ENCODE results near the gene ARVCF. TPM values are rescaled to one million over a fixed set of nuclear protein-coding genes. Genes with fewer than 3 reads are reported as not detected.

Gene ARVCF
- polyA plus RNA-seq, 3 donors, result 17.3 to 30.7 (median 26.0) TPM

DNA sequence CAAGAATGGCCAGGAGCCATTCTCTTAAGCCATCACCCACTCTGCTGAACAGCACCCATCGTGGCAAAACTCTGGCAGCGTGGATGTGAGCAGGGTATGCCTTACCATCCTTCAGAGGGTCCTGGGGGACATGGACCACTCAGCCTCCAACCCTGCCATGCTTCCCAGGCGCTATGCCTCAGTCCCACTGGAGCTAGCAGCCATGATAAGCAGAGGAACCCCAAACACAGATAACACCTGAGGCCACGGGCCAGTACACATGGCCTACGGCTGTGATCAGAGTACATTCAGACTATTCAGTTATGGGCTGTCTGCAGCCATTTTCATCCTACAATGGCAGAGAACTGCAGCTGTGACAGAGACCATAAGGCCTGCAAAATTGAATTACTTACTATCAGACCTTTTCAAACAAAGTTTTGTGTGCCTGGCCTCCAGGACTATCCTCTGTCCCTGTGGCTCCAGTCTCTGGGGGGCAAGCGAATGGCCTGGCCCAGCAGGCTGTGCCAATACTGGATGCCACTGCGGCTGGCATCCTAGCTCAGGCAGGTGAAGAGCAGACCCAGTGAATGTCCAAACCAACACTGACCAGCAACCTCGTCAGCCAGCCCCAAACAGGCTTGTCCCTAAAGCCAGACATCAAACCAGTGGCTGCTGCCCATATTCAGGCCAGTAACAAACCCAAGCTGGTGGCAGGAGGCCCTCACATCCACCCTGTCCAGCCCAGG is 6.9 kb downstream of the ARVCF start:
- no peak for DNase-seq (ENCODE audit: extremely low read depth in 1 of 11, low read depth in 9 of 11, low spot score in 4 of 11)

DNA sequence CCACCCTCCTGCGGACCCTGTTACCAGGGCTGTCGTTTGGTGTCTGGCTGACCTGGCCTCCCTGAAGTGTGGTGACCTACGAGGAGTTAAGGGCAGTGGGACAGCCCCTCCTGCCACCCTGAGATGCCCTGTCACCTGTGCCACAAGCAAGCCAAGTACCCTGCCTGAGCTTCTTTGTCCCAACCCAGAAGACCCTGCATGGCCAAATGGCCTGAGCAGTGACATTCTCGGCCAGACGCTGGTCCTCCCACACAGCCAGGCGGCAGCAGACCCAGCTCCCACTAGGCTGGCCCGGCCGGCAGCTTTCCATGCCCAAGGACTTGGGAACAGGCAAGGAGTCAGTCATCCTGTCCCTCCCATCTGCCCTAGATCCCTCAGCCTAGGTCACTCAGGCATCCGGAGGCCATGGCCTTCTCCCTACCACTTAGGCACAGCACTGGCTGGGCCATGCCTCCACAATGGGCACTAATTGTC is 7.6 kb downstream of the ARVCF start:
- no peak for DNase-seq (ENCODE audit: extremely low read depth in 1 of 11, low read depth in 9 of 11, low spot score in 4 of 11)

DNA sequence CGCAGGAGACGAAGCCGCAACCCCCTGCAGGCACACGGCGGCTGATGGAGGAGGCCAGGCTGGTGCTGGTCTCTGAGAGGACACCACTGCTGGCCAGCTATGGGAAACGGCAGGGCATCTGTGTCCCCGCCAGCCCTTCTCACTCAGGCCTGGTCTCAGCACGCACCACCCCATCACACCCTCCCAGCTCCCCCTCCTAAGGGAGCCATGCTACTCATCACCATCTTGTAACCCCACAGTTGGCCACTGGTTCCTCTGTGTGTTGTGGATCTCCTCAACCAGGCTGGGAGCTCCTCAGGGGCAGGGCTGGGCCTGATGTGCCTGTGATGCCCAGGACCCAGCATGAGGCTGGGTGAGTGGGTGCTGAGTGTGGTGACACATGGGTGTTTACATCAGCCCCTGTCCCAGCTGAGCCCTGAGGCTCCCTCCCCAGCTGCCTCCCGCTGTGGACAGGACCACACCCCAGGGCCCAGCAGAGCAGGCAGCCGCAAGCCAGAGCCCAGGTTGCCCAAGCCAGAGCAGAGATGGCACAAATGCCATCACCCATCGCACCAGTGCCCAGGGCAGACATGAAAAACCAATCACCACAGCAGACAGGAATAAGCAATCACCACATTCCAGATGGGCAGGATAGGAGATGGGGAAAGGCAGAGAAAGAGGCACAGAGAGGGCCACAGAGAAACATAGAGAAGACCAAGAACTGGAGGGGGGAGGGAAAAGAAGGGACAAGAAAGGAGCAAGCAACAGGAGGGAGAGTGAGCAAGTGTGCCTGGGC is 8.2 kb downstream of the ARVCF start:
- no peak for DNase-seq (ENCODE audit: extremely low read depth in 1 of 11, low read depth in 9 of 11, low spot score in 4 of 11)

- no peak for DNase-seq (ENCODE audit: extremely low read depth in 1 of 11, low read depth in 9 of 11, low spot score in 4 of 11)
Observed at GRCh38 chr22:20004464-20004863, 12.2 kb downstream of the ARVCF start.

DNA sequence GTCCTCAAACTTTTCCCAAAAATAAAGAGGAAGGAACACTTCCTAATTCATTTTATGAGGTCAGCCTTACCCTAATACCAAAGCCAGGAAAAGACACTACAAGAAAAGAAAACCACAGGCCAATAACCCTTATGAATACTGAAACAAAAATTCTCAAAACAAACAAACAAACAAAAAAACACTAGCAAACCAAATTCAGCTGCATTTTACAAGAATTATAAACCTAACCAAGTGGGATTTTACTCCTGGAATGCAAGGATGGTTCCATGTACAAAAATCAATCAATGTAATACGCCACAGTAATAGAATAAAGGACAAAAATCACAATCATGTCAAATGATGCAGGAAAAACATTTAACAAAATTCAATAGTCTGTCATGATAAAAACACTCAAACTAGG is 13.3 kb downstream of the ARVCF start:
- DNase-seq (ENCODE audit: extremely low read depth in 1 of 11, low read depth in 9 of 11, low spot score in 4 of 11), result no peak

GRCh38 chr22:20002636-20003035 is 14.0 kb downstream of the ARVCF start:
- DNase-seq (ENCODE audit: extremely low read depth in 1 of 11, low read depth in 9 of 11, low spot score in 4 of 11), result no peak

- DNase-seq (ENCODE audit: extremely low read depth in 1 of 11, low read depth in 9 of 11, low spot score in 4 of 11), result no peak
Observed at GRCh38 chr22:20002128-20002527, 14.5 kb downstream of the ARVCF start.

DNA sequence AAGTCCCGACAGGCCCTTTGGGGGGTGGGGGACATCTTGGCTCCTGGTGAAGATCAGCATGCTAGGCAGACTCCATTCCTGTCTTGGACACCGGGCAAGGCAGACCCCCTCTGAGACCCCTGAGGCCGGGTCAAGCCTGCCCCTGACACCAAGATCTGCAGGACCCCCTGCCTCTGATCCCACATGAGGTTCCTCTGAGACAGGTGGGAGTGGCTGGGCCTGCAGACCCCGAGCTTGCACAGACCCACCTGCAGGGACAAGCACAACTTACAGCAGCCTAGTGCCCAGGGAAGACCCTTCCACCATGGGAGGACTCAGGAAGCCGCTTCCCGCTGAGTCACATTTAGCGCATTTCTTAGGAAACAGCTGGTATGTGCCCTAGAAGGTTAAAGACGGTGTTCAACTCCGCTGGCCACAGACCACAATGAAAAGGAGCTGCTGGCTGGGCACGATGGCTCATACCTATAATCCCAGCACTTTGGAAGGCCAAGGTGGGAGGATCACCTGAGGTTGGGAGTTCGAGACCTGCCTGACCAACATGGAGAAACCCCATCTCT is 15.5 kb downstream of the ARVCF start:
- DNase-seq (ENCODE audit: extremely low read depth in 1 of 11, low read depth in 9 of 11, low spot score in 4 of 11), result no peak

GRCh38 chr22:20000246-20001081 is 16.2 kb downstream of the ARVCF start:
- no peak for DNase-seq (ENCODE audit: extremely low read depth in 1 of 11, low read depth in 9 of 11, low spot score in 4 of 11)

DNA sequence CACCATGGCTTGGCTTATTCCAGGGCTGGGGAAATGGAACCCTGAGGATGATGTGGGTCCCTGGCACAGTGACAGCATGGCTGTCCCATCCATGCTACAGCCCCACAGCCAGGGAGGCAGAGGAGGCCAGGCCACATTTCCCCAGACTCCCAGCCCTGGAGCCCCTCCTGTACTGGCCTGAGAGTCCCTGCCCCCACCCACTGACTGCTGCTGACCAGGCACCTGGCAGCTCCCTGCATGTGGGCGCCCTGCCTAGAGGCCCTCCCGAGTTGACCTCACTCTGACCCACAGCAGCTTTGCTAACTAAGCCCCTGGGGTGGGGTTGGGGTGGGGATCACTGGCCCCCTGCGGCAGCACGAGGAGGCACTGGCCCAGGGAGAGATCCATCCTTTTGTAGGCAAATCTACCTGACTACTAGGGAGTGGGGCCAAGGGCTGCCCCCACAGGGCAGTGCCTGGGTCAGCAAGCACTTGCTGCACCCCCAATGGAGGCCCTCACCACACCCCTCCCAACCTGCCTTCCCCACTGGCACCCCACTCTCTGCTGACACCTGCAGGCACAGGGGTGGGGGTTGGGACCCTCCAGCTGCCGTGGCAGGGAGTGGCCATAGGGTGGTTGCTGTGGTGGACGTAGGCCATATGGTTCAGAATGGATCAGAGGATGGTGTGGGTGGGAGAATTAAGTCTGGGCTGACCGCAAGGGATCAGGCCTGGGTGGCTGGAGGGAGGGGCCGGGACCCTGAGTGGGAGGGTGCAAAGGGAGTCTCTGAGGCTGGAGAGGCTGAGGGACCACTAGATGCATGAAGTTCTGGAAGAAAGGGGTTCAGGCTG is 17.4 kb downstream of the ARVCF start:
- no peak for DNase-seq (ENCODE audit: extremely low read depth in 1 of 11, low read depth in 9 of 11, low spot score in 4 of 11)

GRCh38 chr22:19998232-19998951 is 18.2 kb downstream of the ARVCF start:
- no peak for DNase-seq (ENCODE audit: extremely low read depth in 1 of 11, low read depth in 9 of 11, low spot score in 4 of 11)

- DNase-seq (ENCODE audit: extremely low read depth in 1 of 11, low read depth in 9 of 11, low spot score in 4 of 11), result no peak
Observed at GRCh38 chr22:19997561-19998231, 18.9 kb downstream of the ARVCF start.

DNA sequence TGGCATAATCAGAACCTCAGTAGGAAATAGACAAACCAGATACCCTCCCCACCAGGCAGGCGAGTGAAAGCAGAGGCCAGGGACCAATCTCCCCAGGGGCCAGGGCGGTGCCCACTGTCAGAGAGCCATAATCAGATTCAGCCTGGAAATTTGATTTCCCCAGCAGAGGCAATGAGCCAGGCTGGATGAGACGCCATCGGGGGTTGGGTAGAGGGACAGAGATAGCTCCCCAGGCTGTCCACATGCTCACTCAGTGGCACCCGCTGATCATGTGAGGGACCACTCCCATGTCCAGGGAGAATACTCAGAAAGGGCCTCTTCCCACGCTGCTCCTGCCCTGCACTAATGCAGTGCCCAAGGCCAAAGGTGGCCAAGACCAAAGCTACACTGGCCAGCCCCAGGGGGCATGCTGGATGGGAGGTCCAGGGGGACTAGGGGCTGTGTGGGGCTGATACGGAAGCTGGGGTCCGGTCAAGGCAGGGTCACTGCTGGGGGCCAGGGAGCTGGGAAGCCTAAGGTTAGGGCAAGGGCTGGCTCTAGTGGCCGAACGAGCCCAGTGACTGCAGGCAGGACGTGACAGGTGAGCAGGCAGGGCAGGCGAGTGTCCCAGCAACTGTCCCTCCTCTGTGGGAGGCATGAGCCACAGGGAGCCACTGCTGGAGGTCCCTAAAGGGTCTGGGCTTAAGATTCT is 19.8 kb downstream of the ARVCF start:
- no peak for DNase-seq (ENCODE audit: extremely low read depth in 1 of 11, low read depth in 9 of 11, low spot score in 4 of 11)

GRCh38 chr22:19995611-19996339 is 20.8 kb downstream of the ARVCF start:
- DNase-seq (ENCODE audit: extremely low read depth in 1 of 11, low read depth in 9 of 11, low spot score in 4 of 11), result no peak

GRCh38 chr22:19994851-19995610 is 21.6 kb downstream of the ARVCF start:
- no peak for DNase-seq (ENCODE audit: extremely low read depth in 1 of 11, low read depth in 9 of 11, low spot score in 4 of 11)
